KBM-7 (cell line): ENCODE measurements around the gene MACF1.
A peak's percentile ranks its signal among the peaks of the same experiment; 100 is the strongest.

ENCODE experiments used
- DNase-seq: peaks from one replicate; pipeline ENCODE4 v3.0.0-alpha.2; 2015
- in situ Hi-C: fragments of 300-500 bp; cut with MboI; formaldehyde crosslinking; loops from 2 replicates; pipeline ENCODE4 v1.14.3; 2020; ENCODE audit warnings: low sequenced_read_pairs, low pct_unique_long_range_greater_than_20kb, mixed read lengths

Gene MACF1

GRCh38 chr1:39174390-39175081 lies 30.0 kb upstream of the MACF1 start:
- DNase-seq = no peak
- in situ Hi-C loops = no loop called here

DNA sequence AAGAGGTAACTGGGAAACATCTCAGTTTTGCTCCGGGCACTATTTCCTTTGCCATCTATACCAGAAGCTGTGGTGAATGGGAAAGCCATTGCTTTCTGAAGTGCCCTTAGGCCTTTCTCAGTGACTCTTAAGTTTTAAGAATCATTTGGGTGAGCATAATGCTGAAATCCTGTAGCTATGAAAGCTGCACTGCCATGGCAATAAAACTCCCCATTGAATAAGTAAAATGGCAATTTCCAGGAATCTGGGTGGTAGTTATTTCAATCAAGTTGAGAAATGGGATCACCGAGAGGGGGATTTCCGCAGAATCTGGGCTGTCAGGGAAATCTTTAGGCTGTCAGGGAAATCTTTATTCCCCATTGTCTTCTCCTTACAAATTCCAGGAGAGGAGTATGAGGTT lies 26.8 kb upstream of the MACF1 start:
- DNase-seq = no peak

DNA sequence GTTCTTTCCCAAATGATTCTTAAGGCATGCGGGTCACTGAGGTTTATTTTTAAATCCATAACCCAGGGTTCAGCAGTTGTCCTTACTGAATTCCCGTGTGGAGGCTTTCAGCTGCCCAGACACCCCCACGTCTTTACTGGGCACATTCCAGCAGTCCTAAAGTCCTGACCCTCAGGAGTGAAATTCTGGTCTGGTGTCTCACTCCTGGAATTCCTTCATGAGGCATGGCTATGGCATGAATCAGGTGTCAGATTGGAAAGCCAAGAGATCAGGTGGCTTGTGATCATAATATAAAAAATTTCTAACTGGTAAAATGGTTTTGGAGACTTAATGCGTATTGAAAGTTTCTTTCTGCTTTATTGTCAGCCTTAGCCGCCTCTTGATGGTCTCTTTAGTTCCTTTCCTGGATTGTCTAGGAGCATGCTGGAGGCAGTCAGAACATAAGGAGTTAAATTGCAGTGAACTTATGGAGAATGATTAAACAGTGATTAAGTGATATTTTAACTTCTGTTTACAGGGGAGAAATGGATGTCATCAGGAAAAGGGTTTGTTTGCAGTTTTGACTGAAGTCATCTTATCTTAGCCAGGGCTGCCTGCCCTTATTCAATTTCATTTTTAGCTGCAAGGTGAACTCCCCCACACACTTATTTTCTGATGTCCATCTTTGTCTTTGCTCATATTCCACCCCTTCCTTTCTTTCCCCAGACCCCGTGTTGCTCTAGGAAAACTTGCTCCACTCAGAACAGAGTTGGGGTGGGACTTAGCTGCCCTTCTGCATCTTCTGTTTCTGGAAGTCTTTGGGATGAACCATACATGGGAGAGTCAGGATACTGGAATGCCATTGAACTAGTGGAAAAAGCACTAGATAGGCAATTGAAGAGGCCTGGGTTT lies 25.7 kb upstream of the MACF1 start:
- in situ Hi-C loops = no loop called here
- DNase-seq = no peak

More for the DNA sequence above, 26.8 kb upstream of the MACF1 start:
- in situ Hi-C loops = no loop called here

DNA sequence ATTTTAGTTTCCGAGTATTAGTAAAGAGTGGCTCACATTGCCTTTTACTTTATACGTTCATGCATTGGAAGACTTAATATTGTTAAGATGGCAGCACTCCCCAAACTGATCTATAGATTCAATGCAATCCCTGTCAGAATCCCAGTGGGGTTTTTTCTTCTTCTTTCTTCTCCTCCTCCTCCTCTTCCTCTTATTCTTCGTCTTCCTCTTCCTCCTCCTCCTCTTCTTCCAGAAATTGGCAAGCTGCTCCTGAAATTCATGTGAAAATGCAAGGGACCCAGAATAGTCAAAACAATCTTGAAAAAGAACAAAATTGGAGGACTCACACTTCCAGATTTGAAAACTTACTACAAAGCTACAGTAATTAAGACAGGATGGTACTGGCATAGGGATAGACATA lies 23.2 kb upstream of the MACF1 start:
- no peak for DNase-seq
- in situ Hi-C loops = no loop called here

DNA sequence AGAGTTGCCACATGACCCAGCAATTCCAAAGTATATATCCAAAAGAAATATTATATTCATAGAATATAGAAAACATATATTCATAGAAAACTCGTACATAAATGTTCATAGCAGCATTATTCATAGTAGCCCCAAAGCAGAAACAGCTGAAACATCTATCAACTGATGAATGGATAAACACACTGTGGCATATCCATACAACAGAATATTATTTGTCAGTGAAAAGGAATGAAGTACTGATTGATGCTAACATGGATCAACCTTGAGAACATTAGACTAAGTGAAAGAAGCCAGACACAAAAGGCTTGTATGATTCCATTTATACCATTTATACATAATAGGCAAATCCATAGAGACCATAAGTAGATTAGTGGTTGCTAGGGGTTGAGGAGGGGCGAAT lies 21.7 kb upstream of the MACF1 start:
- no peak for DNase-seq
- in situ Hi-C loops = no loop called here

GRCh38 chr1:39183503-39184353 lies 20.8 kb upstream of the MACF1 start:
- DNase-seq = peak; percentile 87
- in situ Hi-C loops = no loop called here

- no peak for DNase-seq
- in situ Hi-C loops = no loop called here
Observed at GRCh38 chr1:39184354-39184818, 20.1 kb upstream of the MACF1 start.

DNA sequence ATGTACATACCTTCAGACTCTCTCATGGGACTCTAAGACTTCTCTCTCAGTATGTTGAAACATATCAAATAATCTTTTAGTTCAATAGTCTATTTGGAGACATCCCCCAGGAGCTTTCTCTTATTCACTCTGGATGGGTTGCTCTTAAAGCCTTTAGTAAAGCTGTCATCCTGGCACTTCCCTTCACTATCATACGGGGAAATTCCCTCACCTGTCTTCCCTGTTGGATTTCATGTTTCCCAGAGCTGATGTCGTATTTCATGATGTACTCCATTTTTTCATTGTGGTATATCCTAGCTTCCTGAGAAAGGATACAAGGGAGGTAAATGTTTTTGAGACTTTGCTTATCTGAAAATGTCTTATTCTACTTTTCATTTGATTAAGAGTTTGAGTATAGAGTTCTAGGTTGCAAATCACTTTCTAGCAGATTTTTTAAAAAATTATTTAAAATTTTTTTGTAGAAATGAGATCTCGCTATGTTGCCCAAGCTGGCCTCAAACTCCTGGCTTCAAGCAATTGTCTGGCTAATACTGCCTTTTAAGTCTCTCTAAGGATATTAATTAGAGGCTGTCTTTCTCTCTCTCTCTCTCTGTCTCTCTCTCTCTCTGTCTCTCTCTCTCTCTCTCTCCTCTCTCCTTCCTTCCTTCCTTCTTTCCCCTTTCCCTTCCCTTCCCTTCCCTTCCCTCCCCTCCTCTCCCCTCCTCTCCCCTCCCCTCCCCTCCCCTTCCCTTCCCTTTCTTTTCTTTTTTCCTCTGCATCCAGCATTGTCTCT lies 17.0 kb upstream of the MACF1 start:
- DNase-seq = no peak
- in situ Hi-C loops = no loop called here

DNA sequence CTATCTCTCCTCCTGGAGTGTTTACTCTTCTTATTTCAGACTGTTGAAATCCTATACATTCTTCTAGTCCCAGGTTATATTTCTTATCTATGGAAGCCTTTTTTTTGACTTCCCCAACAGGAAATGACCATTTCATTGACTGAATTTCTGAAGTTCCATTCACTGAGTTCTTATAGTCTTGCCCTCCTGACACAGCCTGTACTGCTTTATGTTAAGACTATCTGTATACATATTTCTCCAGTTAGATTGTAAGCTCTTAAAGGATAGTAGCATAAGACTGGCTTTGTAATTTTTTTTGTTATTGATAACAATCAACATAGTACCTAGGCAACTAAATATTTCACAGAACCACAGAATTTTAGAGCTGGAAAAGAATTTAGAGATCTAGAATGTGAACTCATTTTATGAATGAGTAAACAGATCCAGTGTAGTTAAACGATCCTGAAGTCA lies 14.9 kb upstream of the MACF1 start:
- no peak for DNase-seq
- in situ Hi-C loops = no loop called here

DNA sequence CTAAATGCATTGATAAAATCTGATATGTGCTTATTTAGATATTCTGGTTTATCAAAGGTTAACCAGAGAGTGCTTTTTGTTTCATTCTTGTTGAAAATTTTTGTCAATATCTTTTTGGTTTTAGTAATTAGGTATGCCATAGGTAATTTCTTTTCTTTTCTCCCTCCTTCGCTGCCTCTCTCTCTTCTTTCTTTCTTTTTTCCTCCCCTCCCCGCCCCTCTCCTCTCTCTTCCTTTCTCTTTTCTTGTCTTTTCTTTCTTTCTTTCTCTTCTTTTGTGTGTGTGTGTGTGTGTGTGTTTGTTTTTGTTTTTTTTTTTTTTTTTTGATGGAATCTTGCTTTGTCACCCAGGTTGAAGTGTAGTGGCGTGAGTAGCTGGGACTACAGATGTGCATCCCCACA lies 14.4 kb upstream of the MACF1 start:
- DNase-seq = no peak
- in situ Hi-C loops = no loop called here

- in situ Hi-C loops = no loop called here
- DNase-seq = no peak
Observed at GRCh38 chr1:39194398-39195051, 10.0 kb upstream of the MACF1 start.

GRCh38 chr1:39195166-39196111 lies 9.1 kb upstream of the MACF1 start:
- in situ Hi-C loops = no loop called here
- no peak for DNase-seq

- peak; percentile 87 for DNase-seq
- in situ Hi-C loops = no loop called here
Observed at GRCh38 chr1:39196244-39197215, 8.0 kb upstream of the MACF1 start.

DNA sequence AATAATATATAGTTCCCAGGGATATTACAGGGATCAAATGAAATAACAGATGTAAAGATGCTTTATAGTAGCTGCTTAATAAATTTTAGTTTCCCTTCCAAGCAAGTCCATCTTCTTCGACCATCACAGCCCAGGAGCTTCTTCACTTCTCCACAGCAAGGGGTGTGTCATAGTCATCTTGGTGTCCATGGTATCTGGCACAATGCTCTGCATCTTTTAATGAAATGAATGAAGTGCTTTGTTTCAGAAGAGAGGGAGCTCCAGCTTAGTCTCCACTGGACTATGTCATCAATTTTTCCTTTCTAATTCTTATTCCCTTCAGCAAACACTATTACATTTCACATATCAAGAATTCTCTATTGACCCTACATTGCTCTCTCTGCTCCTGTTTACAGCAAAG lies 4.9 kb upstream of the MACF1 start:
- in situ Hi-C loops = no loop called here

DNA sequence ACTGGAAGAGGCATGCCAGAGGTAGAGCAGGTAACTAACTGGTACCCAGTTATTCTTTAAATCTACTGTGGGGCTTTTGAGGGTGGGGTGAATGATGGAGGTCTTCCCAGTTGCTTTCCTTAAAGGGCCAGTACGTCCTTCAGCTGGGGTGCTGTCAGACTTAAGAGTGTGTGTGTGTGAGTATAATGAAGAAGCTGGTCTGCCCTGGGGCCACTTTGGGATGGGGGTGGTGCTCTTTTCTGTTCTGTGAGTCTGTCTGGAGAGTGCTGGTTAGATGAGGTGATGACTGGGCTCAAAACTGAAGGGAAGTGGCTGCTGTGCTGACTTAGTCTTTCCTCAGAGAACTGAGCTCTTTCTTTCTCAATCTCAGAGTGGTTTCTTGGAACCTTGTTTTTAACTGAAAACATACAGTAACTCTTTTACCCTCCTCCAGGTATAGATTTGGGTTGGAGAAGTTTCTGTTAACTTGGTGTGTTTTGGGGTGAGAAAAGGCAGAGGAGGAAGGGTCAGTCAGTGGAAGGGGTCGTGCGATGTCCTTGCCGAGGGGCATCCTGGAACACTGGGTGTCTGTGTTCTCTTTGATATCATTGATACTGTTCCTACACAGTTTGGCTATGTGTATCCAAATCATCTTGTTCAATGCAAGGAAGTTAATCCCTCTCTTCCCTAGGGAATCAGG lies 746 bp downstream of the MACF1 start:
- in situ Hi-C loops = no loop called here
- peak; percentile 84 for DNase-seq

More for the DNA sequence above, 4.9 kb upstream of the MACF1 start:
- DNase-seq = no peak
